KOPT-K1 (cell line): ENCODE results near the gene EIF2D.

Source experiments
- H3K27ac ChIP-seq: fragments of 200-600 bp; sonication (generic); 2 replicates; pipeline ENCODE4 v1.5.1; 2016; ENCODE audit warnings: antibody characterized with exemption, mild to moderate bottlenecking, low read depth, low read length; ENCODE audit not compliant: poor library complexity, severe bottlenecking
- H3K36me3 ChIP-seq: fragments of 200-600 bp; sonication (generic); 2 replicates; pipeline ENCODE4 v1.5.1; 2017; ENCODE audit warnings: antibody characterized with exemption, mild to moderate bottlenecking, low read length, moderate library complexity; ENCODE audit not compliant: insufficient read depth
- H3K9me3 ChIP-seq: fragments of 200-600 bp; sonication (generic); 2 replicates; pipeline ENCODE4 v1.5.1; 2017; ENCODE audit warnings: antibody characterized with exemption, low read length, mild to moderate bottlenecking; ENCODE audit not compliant: insufficient read depth, poor library complexity, severe bottlenecking

EIF2D gene

DNA sequence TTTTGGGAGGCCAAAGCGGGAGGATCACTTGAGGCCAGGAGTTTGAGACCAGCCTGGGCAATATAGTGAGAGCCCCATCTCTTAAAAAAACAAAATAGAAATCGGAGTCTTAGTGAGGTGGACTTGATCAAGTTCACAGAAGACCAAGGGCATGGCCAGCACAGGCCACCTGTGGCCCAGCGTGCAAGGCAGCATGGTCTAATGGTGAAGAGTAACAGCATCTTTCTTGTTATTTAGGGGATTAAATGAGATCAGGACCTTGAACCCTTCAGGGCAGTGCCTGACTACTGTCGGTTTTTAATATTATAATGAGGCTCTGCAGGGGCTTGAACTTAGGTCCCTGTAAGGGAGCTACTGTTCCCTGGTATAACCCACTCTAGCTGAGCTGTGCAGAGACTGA lies 38.5 kb downstream of the EIF2D start:
- Histone ChIP-seq H3K27ac (peak overlapping the region; percentile 72), H3K36me3 (peaks cover 85% of the 10 kb centered on the region), H3K9me3 (no peaks in the 10 kb centered on the region)

DNA sequence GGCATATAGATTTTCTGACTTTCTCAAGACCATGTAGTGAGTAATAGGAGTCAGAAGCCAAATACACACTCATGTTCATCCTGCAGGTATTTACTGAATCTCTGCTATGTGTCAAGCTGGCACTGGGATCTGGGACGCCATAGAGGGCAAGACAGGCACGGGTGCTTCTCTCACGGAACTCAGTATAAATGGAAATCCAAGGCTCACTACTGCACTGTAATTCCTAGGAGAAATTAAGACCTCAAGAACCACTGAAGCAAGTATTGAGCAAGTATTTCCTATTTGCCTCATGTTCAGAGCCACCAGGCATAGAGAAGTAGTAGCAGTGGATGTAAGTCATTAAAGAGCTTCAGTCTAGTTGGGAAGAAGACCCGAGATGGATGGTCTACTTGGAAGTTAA lies 38.9 kb downstream of the EIF2D start:
- Histone ChIP-seq H3K27ac (peak overlapping the region; percentile 72), H3K36me3 (peaks cover 85% of the 10 kb centered on the region), H3K9me3 (no peaks in the 10 kb centered on the region)

DNA sequence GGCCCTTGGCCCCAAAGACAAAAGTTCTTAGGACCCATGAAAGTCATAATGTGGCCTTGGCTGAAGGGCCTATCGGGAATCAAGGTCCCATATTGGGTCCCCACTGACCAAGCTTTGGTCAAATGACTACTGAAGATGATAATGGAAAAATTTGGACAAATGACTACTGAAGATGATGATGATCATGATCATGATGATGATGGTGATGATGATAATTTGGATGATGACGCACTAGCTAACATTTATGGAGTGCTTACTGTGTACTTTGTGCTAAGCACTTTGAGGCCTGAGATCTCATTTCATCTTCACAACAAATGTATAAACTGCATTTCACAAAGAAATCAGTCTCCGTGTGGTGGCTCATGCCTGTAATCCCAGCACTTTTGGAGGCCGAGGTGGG lies 39.4 kb downstream of the EIF2D start:
- H3K27ac ChIP-seq = peak overlapping the region; percentile 72
- no peaks in the 10 kb centered on the region for H3K9me3 ChIP-seq
- H3K36me3 ChIP-seq = peaks cover 85% of the 10 kb centered on the region

DNA sequence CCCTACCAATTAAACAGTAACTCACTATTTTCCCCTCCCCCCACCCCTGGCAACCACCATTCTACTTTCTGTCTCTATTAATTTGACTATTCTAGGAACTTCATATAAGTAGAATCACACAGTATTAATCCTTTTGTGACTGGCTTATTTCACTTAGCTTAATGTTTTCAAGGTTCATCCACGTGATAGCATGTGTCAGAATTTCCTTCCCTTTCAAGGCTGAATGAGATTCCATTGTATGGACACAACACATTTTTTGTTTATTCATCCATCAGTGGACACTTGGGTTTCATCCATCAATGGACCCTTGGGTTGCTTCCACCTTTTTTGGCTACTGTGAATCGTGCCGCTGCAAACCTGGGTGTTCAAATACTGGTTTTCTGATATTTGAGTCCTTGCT lies 41.7 kb downstream of the EIF2D start:
- no peak overlapping the region for H3K27ac ChIP-seq

DNA sequence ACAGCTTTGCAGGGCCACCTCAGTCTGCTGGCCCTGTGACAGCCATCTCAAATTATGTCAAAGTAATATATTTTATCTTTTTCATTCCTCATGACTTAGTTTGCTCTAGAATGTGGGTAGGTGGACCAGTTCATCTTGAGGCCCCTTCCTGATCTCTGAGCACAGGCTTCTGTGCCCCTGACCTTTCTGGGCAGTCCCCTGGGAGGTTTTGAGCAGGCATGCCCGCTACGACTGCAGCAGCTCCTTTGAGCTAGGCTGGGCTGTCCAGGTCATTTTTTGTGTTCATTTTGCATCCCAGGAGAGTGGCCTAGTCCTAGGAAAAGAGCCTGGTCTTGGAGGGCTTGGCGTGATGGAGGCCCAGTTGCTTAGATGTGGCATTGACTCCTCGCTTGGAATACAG lies 42.7 kb downstream of the EIF2D start:
- Histone ChIP-seq H3K36me3 (peaks cover 99% of the 10 kb centered on the region), H3K9me3 (no peaks in the 10 kb centered on the region), H3K27ac (no peak overlapping the region)

More for the DNA sequence above, 41.7 kb downstream of the EIF2D start:
- H3K36me3 ChIP-seq = peaks cover 89% of the 10 kb centered on the region
- no peaks in the 10 kb centered on the region for H3K9me3 ChIP-seq

DNA sequence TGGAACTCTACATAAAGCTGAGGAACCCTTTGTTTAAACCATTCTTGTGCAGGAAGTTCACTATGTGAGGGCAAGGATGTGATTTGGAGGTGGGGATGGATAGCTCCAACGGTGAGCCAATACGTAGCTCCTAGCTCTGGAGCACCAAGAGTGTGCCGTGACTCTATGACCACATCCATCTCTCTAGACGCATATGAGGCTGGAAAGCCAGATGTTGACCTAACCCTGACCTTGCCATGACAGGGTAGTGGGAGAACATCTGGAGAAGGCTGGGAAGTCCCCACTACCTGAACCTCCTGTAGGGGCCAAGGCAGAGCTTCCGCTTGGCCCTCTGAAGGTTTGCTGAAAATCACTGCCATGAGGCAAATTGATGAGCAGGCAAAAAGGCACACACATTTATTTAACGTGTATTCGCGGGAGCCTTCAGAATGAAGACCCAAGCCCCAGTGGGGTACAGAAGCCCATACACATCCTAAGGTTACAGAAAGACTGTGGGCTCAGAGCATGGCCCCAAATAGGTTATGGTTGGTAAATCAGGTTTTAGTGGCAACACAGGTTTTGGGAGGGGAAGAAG lies 43.4 kb downstream of the EIF2D start:
- Histone ChIP-seq H3K36me3 (peaks cover 100% of the 10 kb centered on the region), H3K9me3 (no peaks in the 10 kb centered on the region), H3K27ac (peak overlapping the region; percentile 13)

DNA sequence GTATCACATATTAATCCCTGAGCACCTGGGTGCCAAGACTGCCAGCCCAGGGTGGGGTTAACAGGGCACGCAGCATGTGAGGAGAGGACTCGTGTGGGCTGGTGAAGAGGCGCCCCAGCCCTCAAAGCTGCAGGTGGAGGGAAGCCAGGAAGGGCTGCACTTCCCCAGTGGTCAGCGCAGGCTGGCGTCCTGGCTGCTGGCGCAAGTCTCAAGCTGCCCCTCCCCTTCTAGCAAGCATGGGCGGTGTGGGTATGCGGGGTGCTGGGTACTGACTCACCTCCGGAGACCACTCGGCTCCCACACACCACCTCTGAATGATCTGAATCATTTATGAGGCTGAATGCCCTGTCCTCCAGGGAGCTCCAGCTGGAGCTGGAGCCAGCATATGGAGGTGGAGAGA lies 44.0 kb downstream of the EIF2D start:
- Histone ChIP-seq H3K36me3 (peaks cover 99% of the 10 kb centered on the region), H3K27ac (peak overlapping the region; percentile 90), H3K9me3 (no peaks in the 10 kb centered on the region)

DNA sequence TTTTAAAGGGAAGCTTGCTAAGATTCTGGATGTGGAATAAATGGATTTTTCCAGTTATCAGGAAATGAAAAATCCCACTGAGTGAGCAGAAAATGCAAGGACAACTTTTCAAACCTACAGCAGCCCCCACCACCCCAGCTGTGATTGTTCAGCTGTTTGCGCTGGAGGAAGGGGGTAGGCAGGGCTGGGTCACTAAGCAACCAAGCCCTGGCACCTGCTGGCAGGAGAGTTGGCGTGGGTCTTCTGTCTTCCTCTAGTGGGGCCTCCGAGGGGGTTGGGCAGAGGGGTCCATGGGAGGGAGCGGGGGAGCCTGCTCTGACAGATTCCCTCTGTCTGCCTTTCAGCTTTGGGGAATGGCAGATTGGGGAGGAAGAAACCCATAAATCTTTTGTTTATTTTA lies 45.3 kb downstream of the EIF2D start:
- Histone ChIP-seq H3K36me3 (peaks cover 92% of the 10 kb centered on the region), H3K27ac (peak overlapping the region; percentile 90)

DNA sequence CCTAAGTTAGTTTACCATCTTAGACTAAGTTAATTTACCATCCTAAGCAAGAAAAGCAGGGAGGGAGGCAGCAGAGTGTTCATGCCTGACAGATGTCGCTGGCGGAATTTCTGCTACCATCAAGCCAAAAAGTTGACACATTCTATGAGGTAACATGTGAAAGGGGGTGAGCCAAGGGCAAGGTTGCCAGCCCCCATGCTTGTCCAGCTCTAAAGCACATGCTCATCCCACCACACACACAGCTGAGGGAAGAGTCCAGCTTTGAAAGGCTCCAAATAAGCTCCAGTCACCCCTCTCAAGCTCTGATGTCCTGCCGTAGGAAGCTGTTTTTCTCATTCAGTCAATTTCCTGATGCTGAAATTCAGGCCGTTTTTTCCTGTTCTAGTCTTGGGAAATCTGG lies 46.3 kb downstream of the EIF2D start:
- H3K36me3 ChIP-seq = peaks cover 92% of the 10 kb centered on the region
- no peaks in the 10 kb centered on the region for H3K9me3 ChIP-seq
- H3K27ac ChIP-seq = peak overlapping the region; percentile 90

More for the DNA sequence above, 45.3 kb downstream of the EIF2D start:
- H3K9me3 ChIP-seq = no peaks in the 10 kb centered on the region

DNA sequence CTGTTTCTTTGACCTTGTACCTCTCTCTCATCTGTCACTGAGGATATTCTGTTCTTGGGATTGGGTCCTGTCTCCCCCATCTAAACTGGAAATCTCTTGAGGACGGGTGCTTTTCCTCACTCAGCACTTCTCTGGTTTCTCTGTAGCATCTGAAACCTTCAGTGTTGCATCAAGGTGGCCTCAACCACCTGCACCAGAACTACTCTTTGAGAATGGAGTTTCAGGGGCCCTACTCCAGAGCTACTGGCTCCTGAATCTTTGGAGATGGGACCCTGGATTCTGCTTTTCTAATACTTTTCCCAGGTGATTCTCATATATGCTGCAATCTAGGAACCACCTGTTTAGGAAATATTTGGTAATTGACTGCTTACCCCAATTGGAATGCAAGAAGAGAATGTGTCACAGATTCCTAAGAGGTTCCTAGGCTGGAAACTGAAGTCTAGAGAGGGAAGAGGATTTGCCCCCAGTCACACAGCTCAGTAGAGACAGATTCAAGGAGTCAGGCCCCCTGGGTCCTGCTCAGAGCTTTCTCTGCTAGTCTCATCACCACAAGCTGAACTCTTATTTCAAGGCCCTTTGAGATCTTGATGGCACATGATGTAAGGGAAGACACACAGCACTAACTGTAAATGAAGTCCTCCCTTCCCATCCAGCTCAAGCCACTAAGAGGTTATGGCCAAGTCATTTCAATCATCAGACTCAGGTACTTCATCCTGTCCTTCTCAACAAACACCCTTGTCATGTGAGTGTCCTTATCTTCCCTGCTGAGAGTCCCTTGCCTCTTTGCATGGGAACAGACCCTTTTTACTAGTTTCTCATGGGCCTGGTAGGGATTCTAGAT lies 48.7 kb downstream of the EIF2D start:
- H3K27ac ChIP-seq = peak overlapping the region; percentile 90
- no peaks in the 10 kb centered on the region for H3K9me3 ChIP-seq
- peaks cover 80% of the 10 kb centered on the region for H3K36me3 ChIP-seq

DNA sequence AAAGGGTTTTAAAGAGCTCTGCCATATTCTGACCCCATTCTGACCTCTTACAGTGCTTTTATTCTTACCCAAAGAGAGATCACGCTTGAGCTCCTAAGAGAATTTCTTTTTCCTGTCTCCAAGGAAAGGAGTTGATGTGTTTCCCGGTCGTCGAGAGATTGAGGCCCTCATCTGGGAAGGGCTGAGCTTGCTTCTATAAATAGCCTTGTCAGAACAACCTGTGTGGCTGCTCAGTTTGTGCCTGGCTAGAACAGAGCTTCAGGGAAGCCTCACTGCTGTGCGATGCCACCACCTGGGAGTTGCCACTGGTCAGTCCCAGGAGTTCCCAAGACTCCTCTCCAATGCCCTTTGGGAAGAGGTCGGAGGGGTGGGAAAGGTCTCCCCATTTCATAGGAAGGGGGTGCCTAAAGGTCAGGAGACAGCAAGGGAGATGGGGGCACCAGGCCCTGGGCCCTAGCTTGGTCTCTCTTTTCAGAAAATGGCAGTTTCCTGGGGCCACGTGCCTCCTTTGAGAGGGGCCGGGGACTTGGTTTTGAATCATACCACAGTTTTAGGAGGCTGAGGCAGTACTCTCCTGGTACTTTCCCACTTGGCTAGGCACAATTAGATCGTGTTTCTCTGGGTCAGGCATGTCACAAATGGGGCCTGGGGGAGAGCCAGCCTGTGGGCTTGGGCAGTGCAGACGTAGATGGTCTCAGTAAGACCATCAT lies 52.1 kb downstream of the EIF2D start:
- Histone ChIP-seq H3K27ac (peak overlapping the region; percentile 99), H3K9me3 (no peaks in the 10 kb centered on the region), H3K36me3 (peaks cover 46% of the 10 kb centered on the region)

DNA sequence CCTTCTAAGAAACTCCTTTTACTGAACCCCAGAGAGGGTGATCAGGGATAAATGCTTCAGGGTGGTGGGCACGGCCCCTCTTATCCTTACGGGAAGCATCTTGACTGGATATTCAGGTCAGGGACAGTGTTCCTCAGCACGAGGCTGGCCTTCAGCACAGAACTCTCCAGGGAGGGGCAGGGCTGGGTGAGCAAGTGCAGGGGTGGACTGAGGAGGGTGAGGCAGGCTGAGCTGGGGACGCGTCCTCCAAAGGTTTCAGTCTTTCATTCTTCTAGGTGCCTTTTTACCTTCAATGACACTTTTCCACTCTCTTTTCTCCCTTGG lies 52.6 kb downstream of the EIF2D start:
- Histone ChIP-seq H3K27ac (peak overlapping the region; percentile 99), H3K9me3 (no peaks in the 10 kb centered on the region), H3K36me3 (peaks cover 41% of the 10 kb centered on the region)

DNA sequence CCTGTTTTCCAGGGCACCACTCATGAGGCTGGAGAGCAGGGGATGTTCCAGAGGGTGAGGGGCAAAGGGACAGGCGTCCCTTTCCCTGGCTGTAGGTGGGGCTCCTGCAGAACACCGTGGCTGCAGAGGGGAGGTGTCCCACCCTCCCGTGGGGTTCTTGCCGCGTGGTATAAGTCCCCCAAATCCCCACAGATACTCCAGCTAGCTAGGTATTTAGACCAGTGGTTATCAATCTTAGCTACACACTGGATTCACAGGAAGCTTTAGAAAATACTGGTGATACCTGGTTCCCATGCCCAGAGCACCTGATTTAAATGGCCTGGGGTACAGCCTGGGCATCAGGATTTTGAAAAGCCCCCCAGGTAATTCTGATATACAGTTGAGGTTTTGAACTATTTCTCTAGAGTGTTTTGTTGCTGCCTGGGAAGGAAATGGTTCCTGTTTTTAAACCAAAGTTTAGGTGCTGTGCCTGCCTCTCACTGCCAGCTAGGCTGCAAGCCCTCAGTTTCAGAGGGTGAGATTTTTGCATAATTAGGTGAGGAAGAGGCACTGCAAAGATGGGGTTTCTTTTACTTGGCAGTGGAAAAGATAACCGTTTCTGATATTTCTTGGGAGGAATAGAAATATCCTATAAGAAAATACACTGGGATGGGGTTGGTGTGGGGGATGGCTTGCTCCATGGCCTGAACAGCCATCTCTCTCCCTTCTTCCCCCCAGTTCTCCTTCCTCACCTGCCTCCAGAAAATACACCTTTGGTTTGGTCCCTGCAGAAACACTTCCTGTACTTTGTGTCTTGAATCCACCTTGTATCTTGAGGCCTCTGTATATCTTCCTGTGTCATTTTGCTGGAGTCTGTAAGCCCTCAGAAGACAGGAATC lies 53.2 kb downstream of the EIF2D start:
- H3K36me3 ChIP-seq = peaks cover 35% of the 10 kb centered on the region
- peak overlapping the region; percentile 99 for H3K27ac ChIP-seq
- no peaks in the 10 kb centered on the region for H3K9me3 ChIP-seq

DNA sequence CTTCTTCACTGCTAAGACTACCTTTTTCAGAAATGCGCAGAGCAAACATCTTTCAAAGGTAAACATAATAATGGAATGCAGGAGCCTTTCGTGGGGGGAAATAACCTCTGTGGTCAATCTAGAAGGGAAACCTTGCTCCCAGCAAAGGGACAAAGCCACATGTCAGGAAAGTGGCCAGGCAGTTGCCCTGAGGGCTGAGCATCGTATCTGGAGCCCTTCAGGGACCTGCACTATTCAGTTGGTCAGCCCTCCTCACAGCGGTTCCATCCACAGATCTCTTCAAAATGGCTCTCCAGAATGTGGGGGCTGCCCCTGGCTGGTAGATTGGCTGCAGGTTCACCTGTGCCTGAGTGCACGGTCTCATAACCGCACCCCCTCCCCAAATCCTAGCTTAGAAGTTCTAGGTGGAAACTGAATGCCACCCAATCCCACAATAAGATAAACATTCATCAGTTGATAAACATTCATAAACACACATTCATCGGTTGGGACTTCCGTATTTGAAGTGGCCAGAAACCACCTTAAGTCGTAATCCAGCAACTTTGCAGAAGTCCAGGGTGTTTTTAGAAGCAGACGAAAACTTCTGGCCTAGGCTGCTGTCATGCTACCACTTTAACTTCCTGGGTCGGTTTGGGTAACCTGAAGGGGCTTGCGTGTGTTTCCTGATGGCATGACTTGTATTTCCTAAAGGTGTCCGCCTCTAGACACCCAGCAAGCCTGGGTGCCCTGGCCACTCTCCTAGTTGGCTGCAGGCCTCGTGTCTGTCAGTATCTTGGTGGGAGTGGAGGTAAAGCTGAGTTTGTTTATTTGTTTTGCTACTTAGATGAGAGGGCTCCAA lies 54.4 kb downstream of the EIF2D start:
- peak overlapping the region; percentile 99 for H3K27ac ChIP-seq
- H3K36me3 ChIP-seq = peaks cover 28% of the 10 kb centered on the region

More for the DNA sequence above, 54.4 kb downstream of the EIF2D start:
- H3K9me3 ChIP-seq = no peaks in the 10 kb centered on the region
